Activated T-helper 9 cell treated with anti-CD3 and anti-CD28 coated beads, Interleukin-2, amount 50 U/mL, for 16 hours (primary cell): ENCODE data around the gene TAOK3.
"Not testable (repeated sequence)": the region's sequence is repeated elsewhere in the genome, so short reads cannot be mapped to it uniquely, and the experiment has no call there.

ENCODE experiments used
- DNase-seq: peaks from one replicate; pipeline ENCODE4 v3.0.0-alpha.2; 2020; ENCODE audit warnings: low read depth

Gene TAOK3

GRCh38 chr12:118292836-118293235 is 79.9 kb downstream of the TAOK3 start:
- DNase-seq, result no peak

- no peak for DNase-seq
Observed at GRCh38 chr12:118290130-118290529, 82.6 kb downstream of the TAOK3 start.

DNA sequence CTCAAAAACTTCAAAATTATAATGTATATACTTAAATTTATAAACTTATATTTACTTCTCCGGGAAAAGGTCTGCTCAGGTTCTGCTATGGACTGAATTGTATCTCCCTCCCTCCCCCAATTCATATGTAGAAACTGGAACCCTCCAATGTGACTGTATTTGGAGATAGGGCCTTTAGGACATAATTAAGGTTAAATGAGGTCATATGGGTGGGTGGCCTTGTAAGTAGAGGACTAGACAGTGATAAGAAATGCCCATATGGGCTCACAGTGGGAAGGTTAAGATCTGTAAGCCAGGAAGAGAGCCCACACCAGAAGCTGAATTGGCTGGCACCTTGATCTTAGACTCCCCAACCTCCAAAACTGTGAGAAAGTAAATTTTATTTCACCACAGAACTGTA is 84.5 kb downstream of the TAOK3 start:
- DNase-seq, result no peak

DNA sequence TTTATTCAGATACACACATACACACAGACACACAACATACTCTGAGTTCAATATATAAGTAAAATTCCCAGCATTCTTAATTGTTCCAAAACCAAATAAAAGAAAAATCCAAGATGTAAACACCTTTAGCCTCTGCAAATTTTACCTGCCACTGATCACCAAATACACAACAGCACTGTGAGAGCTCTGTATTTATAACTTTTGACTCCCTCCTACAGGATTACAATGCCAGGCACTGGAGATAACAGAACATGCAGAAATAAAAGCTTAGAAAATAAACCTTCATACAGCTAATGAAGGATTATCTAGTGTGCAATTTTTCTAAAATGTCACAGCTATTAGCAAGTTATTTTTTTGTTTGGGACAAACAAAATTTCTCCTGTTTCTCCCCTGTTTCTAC is 85.0 kb downstream of the TAOK3 start:
- no peak for DNase-seq

- no peak for DNase-seq
Observed at GRCh38 chr12:118282767-118283166, 89.9 kb downstream of the TAOK3 start.

DNA sequence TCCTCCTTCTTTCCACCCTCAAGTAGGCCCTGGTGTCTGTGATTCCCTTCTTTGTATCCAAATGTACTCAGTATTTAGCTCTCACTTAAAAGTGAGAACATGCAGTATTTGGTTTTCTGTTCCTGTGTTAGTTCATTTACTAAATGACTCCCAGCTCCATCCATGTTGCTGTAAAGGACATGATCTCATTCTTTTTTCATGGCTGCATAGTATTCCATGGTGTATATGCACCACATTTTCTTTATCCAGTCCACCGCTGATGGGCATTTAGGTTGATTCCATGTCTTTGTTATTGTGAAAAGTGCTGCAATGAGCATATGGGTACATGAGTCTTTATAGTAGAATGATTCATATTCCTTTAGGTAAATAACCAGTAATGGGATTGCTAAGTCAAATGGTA is 94.4 kb downstream of the TAOK3 start:
- DNase-seq, result not testable (repeated sequence)

DNA sequence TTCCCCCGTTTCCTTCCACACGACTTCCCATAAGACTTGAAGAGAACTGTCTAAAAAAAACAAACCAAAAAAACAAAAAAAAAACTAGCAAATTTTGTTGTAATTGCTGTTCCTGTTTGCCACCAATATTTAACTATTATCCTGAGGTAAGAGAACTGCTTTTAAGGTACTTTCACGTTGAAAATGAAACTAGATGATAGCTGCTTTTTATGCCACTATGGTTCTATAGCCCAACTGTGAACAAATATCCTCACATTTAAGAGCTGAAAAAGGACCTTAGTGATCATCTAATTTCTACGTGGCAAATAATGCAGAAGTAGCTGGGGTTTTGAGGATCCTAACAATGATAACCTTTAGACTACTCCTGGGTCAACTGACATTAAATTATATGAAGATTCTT is 98.6 kb downstream of the TAOK3 start:
- DNase-seq, result no peak

- DNase-seq, result no peak
Observed at GRCh38 chr12:118271770-118272417, 100.8 kb downstream of the TAOK3 start.

- no peak for DNase-seq
Observed at GRCh38 chr12:118271183-118271582, 101.5 kb downstream of the TAOK3 start.

DNA sequence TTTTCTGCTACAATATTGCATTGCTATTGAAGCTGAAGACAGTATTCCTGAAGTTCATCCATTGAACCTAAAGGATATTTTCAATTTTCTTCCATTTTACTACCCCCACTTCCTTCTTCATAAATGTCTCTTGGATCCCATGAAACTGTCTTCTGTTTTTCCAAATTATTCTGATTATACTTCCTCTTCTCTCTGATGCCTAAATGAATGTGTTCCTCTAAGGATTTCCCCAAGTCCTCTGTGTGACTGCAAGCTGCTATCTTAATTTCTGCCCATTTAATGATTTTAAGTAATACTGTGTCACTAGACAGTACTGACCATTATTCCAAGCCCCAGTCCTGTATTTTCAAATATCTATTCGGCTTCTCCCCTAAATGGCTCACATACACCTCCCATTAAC is 102.9 kb downstream of the TAOK3 start:
- no peak for DNase-seq

- DNase-seq, result no peak
Observed at GRCh38 chr12:118259079-118259478, 113.6 kb downstream of the TAOK3 start.

- no peak for DNase-seq
Observed at GRCh38 chr12:118256352-118256751, 116.4 kb downstream of the TAOK3 start.

DNA sequence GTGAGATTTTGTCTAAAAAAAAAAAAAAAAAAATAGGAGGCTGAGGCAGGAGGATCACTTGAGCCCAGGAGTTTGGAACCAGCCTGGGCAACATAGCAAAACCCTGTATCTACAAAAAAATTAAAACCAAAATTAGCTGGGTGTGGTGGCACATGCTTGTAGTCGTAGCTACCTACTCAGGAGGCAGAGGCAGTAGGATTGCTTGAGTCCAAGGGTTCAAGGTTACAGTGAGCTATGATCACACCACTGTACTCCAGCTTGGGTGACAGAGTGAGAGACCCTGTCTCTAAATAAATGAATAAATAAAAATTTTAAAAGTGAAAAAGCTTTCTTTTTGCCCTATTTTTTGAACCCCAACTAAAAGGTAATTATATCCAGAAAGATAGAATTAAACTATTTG is 123.2 kb downstream of the TAOK3 start:
- DNase-seq, result no peak

DNA sequence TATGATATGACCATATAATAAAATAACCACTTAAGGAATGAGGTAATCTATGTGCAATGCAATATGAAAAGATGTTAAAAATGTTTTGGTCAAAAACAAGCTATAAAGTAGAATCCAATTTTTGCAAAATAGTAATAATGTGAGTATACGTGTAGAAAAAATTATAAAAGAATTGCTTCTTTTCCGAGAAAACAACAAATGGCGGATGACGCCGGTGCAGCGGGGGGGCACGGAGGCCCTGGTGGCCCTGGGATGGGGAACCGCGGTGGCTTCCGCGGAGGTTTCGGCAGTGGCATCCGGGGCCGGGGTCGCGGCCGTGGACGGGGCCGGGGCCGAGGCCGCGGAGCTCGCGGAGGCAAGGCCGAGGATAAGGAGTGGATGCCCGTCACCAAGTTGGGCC is 126.8 kb downstream of the TAOK3 start:
- DNase-seq, result not testable (repeated sequence)

DNA sequence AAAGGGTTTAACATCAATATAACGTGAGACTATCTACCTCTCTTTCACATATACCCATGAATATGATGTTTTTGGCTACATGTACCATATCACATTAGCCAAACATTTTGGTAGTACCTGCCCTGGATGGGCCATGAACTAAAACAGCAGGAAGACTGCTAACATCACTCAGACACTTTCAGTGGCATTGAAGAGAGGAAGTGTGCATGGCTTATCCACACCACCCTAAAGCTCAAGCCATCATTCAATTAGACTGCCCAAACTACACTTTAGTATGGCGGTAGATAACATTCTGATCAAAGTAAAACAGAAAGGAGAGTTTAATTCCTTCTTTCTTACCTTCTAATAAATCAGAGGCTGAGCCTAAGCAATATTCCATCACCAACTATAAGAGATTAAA is 133.8 kb downstream of the TAOK3 start:
- no peak for DNase-seq

DNA sequence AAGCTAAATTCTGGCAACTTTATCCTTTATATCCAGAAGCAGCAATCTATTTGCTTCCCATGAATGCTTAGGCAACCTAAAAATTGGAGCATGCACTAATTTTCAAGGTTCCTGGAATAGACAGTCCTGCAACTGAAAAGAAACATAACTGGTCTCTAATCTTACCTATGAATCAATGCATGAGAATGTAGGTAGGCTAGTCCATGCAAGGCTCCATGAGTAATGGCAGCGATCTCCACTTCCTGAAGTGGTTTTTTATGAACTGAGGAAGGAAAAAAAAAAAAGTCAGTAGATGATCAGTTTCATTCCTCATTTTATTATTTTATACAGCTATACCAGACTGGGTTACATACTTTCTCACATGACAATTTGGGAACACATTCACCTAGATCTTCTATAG is 134.8 kb downstream of the TAOK3 start:
- DNase-seq, result no peak

DNA sequence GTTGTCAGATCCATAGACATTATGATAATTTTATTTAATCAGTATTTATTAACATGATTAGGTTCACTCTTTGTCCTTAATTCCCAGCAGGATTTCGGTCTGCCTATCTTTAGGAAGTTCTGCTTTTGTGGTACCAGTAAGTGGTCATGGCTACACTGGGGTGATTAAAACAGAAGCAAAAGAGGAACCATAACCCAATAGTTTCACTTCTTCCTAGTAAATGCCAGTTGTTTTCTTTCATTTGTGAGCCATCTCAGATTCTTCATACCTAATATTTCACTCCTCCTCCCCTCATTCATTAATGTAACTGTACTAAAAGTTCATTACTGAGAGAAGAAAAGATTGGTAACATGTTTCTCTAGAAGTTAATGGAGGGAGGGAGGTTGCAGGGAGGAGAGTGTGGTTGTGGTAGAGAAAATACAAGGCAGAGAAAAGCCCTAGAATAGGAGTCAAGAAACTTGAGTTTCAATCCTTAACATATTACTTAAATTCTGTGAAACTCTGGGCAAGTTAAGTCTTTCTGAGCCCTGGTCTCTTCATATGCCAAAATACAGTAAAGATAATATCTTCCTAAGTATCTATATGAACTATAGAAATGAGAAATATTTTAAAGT is 135.5 kb downstream of the TAOK3 start:
- no peak for DNase-seq

DNA sequence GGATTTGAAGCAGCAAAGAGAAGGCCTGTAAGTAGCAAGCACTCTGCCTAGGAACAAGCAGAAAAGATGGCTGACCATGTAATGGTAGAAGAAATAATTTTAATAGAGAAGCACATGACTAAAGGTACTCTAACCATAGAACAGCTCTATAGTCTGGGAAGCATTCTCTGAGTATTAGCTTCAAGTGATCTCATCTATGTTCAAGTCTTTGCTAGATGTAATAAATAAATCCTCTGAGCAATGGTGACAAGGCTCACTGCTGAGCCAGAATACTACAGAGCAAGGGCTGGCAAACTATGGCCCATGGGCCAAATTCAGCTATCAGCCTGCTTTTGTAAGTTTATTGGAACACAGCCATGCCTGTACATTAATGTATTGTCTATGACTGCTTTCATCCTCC is 152.0 kb downstream of the TAOK3 start:
- DNase-seq, result no peak

DNA sequence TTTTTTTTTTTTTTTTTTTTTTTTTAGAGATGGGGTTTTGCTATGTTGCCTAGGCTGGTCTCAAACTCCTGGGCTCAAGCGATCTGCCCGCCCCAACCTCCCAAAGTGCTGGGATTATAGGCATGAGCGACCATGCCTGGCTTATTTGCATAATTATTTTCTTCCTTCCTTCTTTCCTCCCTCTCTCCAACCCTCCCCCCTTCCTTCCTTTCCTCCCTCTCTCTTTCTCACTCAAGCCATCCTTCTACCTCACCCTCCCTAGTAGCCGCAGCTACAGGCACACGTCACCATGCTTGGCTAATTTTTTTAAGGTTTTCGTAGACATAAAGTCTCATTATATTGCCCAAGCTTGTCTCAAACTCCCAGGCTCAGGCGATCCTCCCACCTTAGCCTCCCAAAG is 152.9 kb downstream of the TAOK3 start:
- DNase-seq, result no peak

DNA sequence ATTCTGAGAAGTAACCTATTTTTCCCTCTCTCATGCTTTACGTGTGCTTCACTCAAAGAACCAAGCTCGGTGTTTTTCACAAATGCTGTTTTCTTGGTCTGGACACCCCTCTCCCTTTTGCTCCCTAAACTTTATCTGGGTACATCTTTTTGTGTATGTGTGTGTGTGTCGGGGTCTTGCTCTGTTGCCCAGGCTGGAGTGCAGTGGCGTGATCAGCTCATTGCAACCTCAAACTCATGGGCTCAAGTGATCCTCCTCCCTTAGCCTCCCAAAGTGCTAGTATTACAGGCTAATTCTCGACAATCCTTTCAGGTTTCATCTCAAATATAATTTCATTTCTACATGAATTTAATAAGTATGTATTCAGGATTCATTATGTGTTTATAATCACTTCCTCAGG is 153.6 kb downstream of the TAOK3 start:
- no peak for DNase-seq

- DNase-seq, result no peak
Observed at GRCh38 chr12:118213452-118213851, 159.3 kb downstream of the TAOK3 start.

DNA sequence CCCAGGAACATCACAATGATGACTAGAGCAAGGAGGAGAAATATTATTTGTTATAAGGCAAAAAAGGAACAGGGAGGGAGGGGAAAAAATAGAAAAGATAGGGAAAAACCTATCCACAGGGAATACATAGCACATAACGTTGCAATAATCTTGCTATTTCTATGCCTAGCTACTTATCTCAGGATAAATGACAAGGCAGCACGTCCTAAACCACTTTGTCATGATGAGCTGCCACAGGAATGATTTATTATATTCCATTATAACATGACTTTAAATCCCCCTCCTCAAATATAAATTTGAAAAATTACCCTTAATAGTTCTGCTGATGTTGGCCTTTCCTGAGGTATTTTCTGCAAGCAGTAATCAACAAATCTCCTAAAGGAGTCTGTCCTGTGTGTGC is 160.1 kb downstream of the TAOK3 start:
- DNase-seq, result no peak

DNA sequence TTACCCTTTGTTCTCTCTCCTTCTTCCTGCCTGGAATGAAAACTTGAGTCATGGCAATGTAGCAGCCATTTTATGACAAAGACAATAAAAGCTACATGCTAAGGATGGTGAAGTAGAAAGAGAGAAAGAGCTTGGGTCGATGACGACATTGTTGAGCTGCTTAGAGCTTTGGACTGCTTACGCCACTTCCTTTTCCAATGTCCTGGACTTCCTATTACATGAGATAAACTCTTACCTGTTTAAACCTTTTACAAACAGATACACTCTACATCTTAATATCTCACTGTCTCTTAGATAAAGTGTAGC is 166.6 kb downstream of the TAOK3 start:
- DNase-seq, result no peak

GRCh38 chr12:118193958-118194357 is 178.7 kb downstream of the TAOK3 start:
- DNase-seq, result no peak

DNA sequence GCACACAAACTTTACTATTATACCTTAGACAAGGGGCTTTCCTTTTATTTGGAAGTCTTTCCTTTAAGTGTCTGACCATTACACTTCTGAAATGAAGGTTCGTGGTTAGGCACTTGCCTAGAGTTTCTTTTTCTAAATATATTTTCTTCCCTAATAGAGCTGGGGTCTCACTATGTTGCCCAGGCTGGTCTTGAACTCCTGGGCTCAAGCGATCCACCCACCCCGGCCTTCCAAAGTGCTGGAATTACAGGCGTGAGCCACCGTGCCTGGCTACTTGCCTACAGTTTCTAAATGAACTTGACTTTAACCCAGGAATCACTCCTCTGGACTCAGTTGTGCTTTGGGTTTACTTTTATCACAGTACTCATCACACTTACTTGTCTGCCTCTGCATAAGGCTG is 179.2 kb downstream of the TAOK3 start:
- no peak for DNase-seq
